SHP77 treated with DMSO at 0.1 percent for 48 hours (cell line): ENCODE results near the gene SAMMSON.

Source experiments
- DNase-seq: peaks from one replicate; lab custom pipeline; 2025; lab: John Stamatoyannopoulos, UW

Gene SAMMSON

GRCh38 chr3:70090322-70090913 lies 90.9 kb downstream of the SAMMSON start:
- no peak for DNase-seq

DNA sequence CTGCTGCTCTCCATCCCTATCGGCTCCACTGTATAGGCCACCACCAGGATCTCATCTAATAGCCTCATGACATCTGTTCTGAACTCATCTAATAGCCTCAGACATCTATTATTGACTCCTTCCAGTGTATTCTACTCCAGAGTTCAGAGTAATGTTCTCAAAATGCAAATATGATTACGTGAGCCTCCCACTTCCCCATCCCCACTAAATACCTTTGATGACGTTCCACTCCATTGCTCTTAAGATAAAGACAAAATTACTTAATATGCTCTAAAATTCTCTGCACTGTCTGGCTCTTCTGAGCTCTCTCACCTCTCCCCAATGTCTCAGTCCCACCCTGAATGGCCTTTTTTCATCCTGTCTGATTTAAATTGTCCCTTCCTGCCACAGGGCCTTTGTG lies 94.7 kb downstream of the SAMMSON start:
- no peak for DNase-seq

GRCh38 chr3:70095260-70095659 lies 95.7 kb downstream of the SAMMSON start:
- no peak for DNase-seq

- DNase-seq = no peak
These were observed 97.0 kb downstream of the SAMMSON start for GRCh38 chr3:70096376-70097066.

GRCh38 chr3:70097084-70097483 lies 97.6 kb downstream of the SAMMSON start:
- DNase-seq = no peak

- DNase-seq = no peak
These were observed 108.5 kb downstream of the SAMMSON start for GRCh38 chr3:70108072-70108471.

DNA sequence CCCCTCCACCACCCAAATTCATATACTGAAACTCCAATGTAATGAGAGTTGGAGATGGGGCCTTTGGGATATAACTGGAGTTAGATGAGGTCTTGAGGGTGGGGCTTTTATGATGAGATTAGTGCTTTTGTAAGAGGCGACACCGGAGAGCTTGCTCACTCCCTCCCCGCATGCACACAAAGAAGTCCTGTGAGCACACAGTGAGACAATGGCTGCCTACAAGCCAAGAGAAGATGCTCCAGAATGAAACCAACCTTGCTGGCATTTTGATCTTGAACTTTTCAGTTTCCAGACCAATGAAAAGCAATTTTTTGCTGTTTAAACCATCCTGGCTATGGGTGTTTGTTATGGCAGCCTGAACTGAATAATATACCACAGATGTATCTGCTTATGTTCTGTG lies 109.0 kb downstream of the SAMMSON start:
- DNase-seq = no peak

- no peak for DNase-seq
These were observed 110.5 kb downstream of the SAMMSON start for GRCh38 chr3:70110066-70110465.

DNA sequence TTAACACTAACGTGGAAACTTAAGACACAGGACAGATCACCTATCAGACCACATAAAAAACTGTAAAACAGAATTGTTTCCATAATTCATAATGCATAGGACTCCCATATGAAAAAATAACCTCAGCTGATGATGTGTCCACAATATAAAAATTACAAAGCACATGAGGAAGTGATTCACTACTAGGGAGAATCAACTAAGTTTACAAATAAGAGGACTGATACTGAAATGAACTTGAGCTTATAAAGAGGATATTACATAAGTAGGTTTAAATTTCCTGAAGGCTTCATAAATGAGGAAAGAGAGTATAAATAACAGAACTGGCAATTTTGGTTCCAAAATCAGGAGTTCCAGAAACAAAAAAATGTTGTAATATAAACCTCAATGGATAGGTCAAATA lies 111.9 kb downstream of the SAMMSON start:
- DNase-seq = no peak

DNA sequence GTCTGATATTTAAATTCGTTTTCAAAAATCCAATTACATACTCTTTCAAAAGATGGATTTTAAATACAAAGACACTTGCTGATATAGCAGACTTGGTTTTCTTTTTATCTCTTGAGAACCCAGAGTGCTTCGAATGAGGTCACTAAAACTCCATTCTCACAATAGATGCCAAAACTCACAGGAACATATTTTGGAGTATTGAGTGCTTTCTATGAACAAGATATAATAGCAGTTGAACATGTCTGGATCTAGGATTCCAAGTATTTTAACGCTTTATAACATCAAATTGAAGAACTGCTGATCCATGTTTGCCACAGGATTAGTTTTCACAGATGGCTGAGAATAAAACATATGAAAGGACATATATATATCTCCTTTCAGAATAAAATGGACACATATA lies 113.2 kb downstream of the SAMMSON start:
- DNase-seq = no peak

DNA sequence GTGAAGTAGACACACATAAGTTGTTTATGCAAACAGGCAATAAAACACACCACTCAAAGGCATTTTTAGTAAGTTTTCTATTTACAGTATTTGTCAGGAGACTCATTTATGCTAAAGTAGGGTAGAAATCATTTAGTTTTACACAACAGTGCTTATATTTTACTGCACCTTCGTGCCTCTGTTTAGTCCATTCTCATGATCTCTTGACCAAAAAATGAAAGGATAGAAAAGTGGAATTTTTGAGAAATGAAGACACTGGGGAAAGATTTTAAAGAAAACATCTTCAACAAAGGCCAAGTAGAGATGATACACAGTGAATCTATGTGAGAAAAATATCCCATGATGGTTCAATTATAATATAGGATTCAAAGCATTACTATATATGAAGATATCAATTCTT lies 114.9 kb downstream of the SAMMSON start:
- no peak for DNase-seq

- DNase-seq = no peak
These were observed 120.3 kb downstream of the SAMMSON start for GRCh38 chr3:70119879-70120278.
